Measurements from ENCODE around the gene HSPA6.
"Not testable (repeated sequence)": the region's sequence is repeated elsewhere in the genome, so short reads cannot be mapped to it uniquely, and the experiment has no call there.

HSPA6 gene

GRCh38 chr1:161560960-161561715 lies 36.8 kb downstream of the HSPA6 start:
- not testable (repeated sequence) for DNase-seq (ENCODE audit: low read depth, low spot score)

DNA sequence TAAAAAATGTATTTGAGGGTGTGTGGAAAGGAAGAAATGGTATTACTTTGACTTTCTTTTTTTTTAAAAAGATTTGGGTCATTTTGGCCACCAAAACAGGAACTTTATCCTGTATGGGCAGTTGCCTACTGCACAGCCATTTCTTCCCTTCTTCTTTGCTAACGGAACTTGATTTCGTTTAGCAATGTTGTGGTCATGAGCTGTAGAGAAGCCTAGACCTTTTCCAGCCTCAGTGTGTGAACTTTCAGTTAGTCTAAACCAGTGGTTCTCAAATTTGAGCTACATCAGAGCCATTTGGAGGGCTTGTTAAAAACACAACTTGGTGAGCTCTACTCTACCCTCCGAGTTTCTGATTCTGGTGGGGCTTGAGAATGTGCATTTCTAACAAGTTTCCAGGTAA lies 38.1 kb downstream of the HSPA6 start:
- not testable (repeated sequence) for DNase-seq (ENCODE audit: low read depth, low spot score)

DNA sequence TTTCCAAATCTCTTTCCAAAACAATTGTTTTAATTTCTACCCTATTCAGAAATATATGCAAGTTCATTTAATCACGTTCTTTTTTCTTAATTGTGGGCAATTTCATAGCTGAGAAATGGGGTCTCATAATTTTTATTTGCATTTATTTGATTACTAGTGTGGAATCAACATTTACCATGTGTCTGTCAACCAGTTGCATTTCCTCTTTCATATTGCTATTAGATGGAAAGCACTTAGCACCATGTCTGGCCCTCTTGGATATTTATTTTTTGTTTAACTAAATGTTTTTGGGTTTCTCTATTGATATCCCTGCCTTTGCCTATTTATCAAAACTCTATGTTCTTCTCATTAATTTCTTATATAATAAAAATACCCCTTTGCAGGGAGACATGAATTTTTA lies 39.2 kb downstream of the HSPA6 start:
- DNase-seq (ENCODE audit: low read depth, low spot score) = not testable (repeated sequence)

DNA sequence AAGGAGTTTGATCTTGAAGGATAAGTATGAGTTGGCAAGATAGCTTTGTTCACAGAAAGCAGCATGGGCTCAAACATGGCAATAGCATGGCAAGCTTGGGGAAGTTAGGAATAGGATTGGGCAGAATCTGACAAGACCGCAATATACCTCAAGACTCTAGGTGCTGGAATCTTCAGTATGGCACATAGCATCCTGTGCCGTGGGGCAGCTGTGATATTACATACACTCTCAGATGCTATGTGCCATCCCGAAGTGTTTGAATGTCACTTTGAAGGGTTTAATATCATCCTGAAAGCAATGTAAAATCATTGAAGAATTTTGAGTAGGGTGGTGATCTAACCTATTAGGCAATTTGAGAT lies 42.2 kb downstream of the HSPA6 start:
- DNase-seq (ENCODE audit: low read depth, low spot score) = not testable (repeated sequence)

- DNase-seq (ENCODE audit: low read depth, low spot score) = not testable (repeated sequence)
Observed at GRCh38 chr1:161571703-161572102, 47.4 kb downstream of the HSPA6 start.
